A549 (cell line): Measurements from ENCODE around the gene TEX2. TPM values are rescaled to one million over a fixed set of nuclear protein-coding genes. Genes with fewer than 3 reads are reported as not detected.

ENCODE experiments used
- ATAC-seq, 2 experiments: fragments of 200-7000 bp in 1 of 2; fragments of >200 bp in 1 of 2; cut with Nextera tagmentation in 1 of 2; cut with Tn5 transposase in 1 of 2; 3 replicates each; pipeline versions ENCODE4 v1.8.0 to v1.9.1; 2018 to 2020; ENCODE audit warnings: mild to moderate bottlenecking in 1 of 2, moderate library complexity in 1 of 2
- CTCF ChIA-PET: fragments of 300-600 bp; sonication (Branson Sonifier 250); formaldehyde crosslinking; extraction: SDS; loops from one replicate; lab custom pipeline; 2021; ENCODE audit warnings: antibody characterized with exemption, inconsistent platforms; lab: Yijun Ruan, JAX
- POLR2A ChIA-PET: fragments of 350-600 bp; formaldehyde crosslinking; extraction: SDS; loops from one replicate; lab custom pipeline; 2021; ENCODE audit warnings: antibody characterized with exemption, inconsistent platforms; lab: Yijun Ruan, JAX
- DNase-seq, 2 experiments: peaks; one replicate each; pipeline versions ENCODE4 v3.0.0 to v3.0.0-alpha.2; 2011 to 2016; ENCODE audit warnings: low read depth in 1 of 2, low spot score in 1 of 2
- FAIRE-seq: peaks from 2 replicates; lab custom pipeline; 2011; peaks lifted over from hg19 to GRCh38; lab: Jason Lieb, UNC
- H3K27ac ChIP-seq, 2 experiments: fragments of >200 bp; sonication (Bioruptor Twin); formaldehyde crosslinking; 3 replicates each; pipeline ENCODE4 v1.5.1; 2016 to 2017
- H3K4me1 ChIP-seq: fragments of >200 bp; sonication (Bioruptor Twin); formaldehyde crosslinking; 3 replicates; pipeline ENCODE4 v1.6.1; 2016
- H3K4me2 ChIP-seq: fragments of >200 bp; sonication (Bioruptor Twin); formaldehyde crosslinking; 3 replicates; pipeline ENCODE4 v1.6.1; 2016
- H3K4me3 ChIP-seq: fragments of >200 bp; sonication (Bioruptor Twin); formaldehyde crosslinking; 3 replicates; pipeline ENCODE4 v1.5.1; 2016
- H3K9me3 ChIP-seq: fragments of >200 bp; sonication (Bioruptor Twin); formaldehyde crosslinking; 3 replicates; pipeline ENCODE4 v1.6.1; 2016
- CBX2 ChIP-seq: fragments of 200-600 bp; sonication (generic); IDR thresholded peaks from 2 replicates; pipeline ENCODE4 v1.6.1; 2016; ENCODE audit warnings: low read depth, mild to moderate bottlenecking, borderline replicate concordance
- CHD2 ChIP-seq: fragments of 150-350 bp; IDR thresholded peaks from 2 replicates; pipeline ENCODE4 v1.6.1; 2014; ENCODE audit warnings: low read length; ENCODE audit not compliant: partially characterized antibody
- EHF ChIP-seq: fragments of 250-450 bp; sonication (Bioruptor Pico); IDR thresholded peaks from 2 replicates; pipeline ENCODE4 v1.5.0; 2020; ENCODE audit warnings: mild to moderate bottlenecking
- FOSB ChIP-seq: fragments of 250-450 bp; sonication (Bioruptor Pico); IDR thresholded peaks from 2 replicates; pipeline ENCODE4 v1.5.0; 2020; ENCODE audit warnings: mild to moderate bottlenecking, moderate library complexity
- HDAC2 ChIP-seq: fragments of 200-600 bp; sonication (generic); IDR thresholded peaks from 2 replicates; pipeline ENCODE4 v1.6.1; 2016
- JUNB ChIP-seq: fragments of >200 bp; sonication (Bioruptor Twin); formaldehyde crosslinking; IDR thresholded peaks from 2 replicates; pipeline ENCODE4 v1.6.1; 2016
- KDM1A ChIP-seq: fragments of 200-600 bp; sonication (generic); IDR thresholded peaks from 2 replicates; pipeline ENCODE4 v1.6.1; 2016; ENCODE audit warnings: low read depth, mild to moderate bottlenecking
- MAZ ChIP-seq: fragments of 150-350 bp; IDR thresholded peaks from 2 replicates; pipeline ENCODE4 v1.6.1; 2014; ENCODE audit warnings: antibody characterized with exemption, low read depth, low read length, borderline replicate concordance
- MYC ChIP-seq: IDR thresholded peaks from 2 replicates; pipeline ENCODE4 v1.6.1; 2012; ENCODE audit warnings: mild to moderate bottlenecking, inconsistent platforms, low read length, improper control_type of control experiment, borderline replicate concordance
- NFE2L2 ChIP-seq: fragments of 150-350 bp; conservative IDR thresholded peaks from 2 replicates; pipeline ENCODE4 v1.6.1; 2014; ENCODE audit warnings: low read length
- NPAS2 ChIP-seq: fragments of 250-450 bp; sonication (Bioruptor Pico); IDR thresholded peaks from 2 replicates; pipeline ENCODE4 v1.8.0; 2022; ENCODE audit warnings: mild to moderate bottlenecking, moderate library complexity, borderline replicate concordance
- POLR2AphosphoS2 ChIP-seq: conservative IDR thresholded peaks from 2 replicates; pipeline ENCODE4 v1.6.1; 2012; ENCODE audit warnings: low read length, improper control_type of control experiment, inconsistent platforms
- RAD21 ChIP-seq, 2 experiments: fragments of >200 bp in 1 of 2; sonication (Bioruptor Twin) in 1 of 2; formaldehyde crosslinking in 1 of 2; IDR thresholded peaks in 1 of 2; conservative IDR thresholded peaks in 1 of 2; 2 replicates in 1 of 2; 3 replicates in 1 of 2; pipeline ENCODE4 v1.6.1; 2012 to 2018; ENCODE audit warnings: inconsistent platforms in 1 of 2
- RARB ChIP-seq: fragments of 250-450 bp; sonication (Bioruptor Pico); IDR thresholded peaks from 2 replicates; pipeline ENCODE4 v1.8.0; 2021; ENCODE audit warnings: mild to moderate bottlenecking, moderate library complexity
- RNF2 ChIP-seq: fragments of 200-600 bp; sonication (generic); IDR thresholded peaks from 2 replicates; pipeline ENCODE4 v1.6.1; 2016; ENCODE audit warnings: low read depth, mild to moderate bottlenecking, antibody characterized with exemption, moderate library complexity, borderline replicate concordance
- SMC3 ChIP-seq: fragments of >200 bp; sonication (Bioruptor Twin); formaldehyde crosslinking; IDR thresholded peaks from 3 replicates; pipeline ENCODE4 v1.6.1; 2018; ENCODE audit warnings: inconsistent platforms
- SREBF2 ChIP-seq: fragments of 450-650 bp; IDR thresholded peaks from 2 replicates; pipeline ENCODE4 v1.6.1; 2014; ENCODE audit warnings: mild to moderate bottlenecking, moderate library complexity
- ZC3H11A ChIP-seq: fragments of 450-650 bp; IDR thresholded peaks from 2 replicates; pipeline ENCODE4 v1.6.1; 2014; ENCODE audit warnings: antibody characterized with exemption, mild to moderate bottlenecking
- WGBS: methylation state at CpG from one replicate; pipeline ENCODE4 v1.1.6; 2017; ENCODE audit errors: missing lambda C conversion rate; 5-methylcytosine and 5-hydroxymethylcytosine counted together
- polyA plus RNA-seq, 4 experiments: library from polyadenylated mRNA; depleted of rRNA in 3 of 4; stranded (reverse); fragments of >200 nt; fragmentation: RNase III in 1 of 4; extraction: RNeasy Plus Mini Kit Qiagen cat#74134 plus additional on column Dnase treatment in 1 of 4; gene quantifications; 2 replicates in 3 of 4; 3 replicates in 1 of 4; pipeline ENCODE4 v1.2.3, GENCODE V29; 2011 to 2017
- TF ChIP-seq, protein P1 (sequence below): fragments of 250-450 bp; sonication (Bioruptor Pico); IDR thresholded peaks from 2 replicates; pipeline ENCODE4 v1.5.0; 2021; ENCODE audit warnings: mild to moderate bottlenecking, moderate library complexity, borderline replicate concordance
- TF ChIP-seq, protein P2 (sequence below): fragments of >200 bp; sonication (Bioruptor Twin); formaldehyde crosslinking; IDR thresholded peaks from 3 replicates; pipeline ENCODE4 v1.6.1; 2016
- TF ChIP-seq, protein P3 (sequence below): fragments of >200 bp; sonication (Bioruptor Twin); formaldehyde crosslinking; IDR thresholded peaks from 3 replicates; pipeline ENCODE4 v1.5.1; 2016
- TF ChIP-seq, protein P4 (sequence below): fragments of 250-450 bp; sonication (Bioruptor Pico); IDR thresholded peaks from 2 replicates; pipeline ENCODE4 v1.5.0; 2020; ENCODE audit warnings: low read depth, mild to moderate bottlenecking, moderate library complexity
- TF ChIP-seq, protein P5 (sequence below): IDR thresholded peaks from 2 replicates; pipeline ENCODE4 v1.6.1; 2012; ENCODE audit warnings: low read depth, borderline replicate concordance
- TF ChIP-seq, protein P6 (sequence below): fragments of 450-650 bp; IDR thresholded peaks from 2 replicates; pipeline ENCODE4 v1.6.1; 2014; ENCODE audit warnings: antibody characterized with exemption
- TF ChIP-seq, protein P7 (sequence below): fragments of 150-350 bp; IDR thresholded peaks from 2 replicates; pipeline ENCODE4 v1.6.1; 2014; ENCODE audit warnings: low read depth, mild to moderate bottlenecking, low read length

The TEX2 gene
- polyA plus RNA-seq, 2 of the 4 experiments (the other 2 are of a cell fraction) = 9.3 to 16.2 TPM

DNA sequence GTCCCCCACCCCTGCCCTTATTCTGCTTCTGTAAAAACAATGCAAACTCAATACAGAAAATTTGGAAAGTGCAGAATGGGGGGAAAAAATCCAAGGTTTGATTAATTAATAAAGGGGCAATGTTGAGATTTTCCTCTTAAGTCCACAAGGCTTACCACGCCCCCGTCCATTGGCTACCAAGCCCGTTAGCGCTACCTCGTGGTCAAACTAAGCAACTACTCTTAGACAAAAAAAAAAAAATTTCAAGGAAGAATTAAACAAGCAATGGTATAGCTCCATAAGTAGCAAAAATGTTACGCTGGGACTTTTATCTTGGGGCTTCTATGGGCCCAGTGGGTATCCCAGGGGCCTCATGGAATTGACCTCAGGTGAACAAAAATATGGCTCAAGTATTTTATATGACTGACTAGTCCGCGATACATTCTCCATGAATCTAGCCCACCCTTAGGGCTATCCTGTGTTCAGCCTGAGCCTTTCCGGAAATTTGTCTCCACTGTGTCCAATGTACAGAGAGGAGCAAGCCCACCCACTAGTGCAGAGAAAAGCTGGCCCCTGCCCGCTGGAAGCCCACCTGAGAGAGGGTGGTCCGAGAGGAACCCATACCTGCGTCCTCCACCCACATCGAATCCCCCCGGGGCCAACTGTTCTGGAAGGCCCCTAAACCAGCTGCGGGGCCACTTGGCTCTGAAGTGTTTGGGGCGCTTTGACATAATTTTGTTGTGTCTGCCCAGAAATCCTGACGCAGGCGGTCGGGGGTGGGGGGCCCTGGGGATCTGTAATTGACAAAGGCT is 19.1 kb upstream of the TEX2 start:
- ChIA-PET POLR2A (interaction anchor here (2.0 to 2.4 kb wide), 2 partner anchors 134 to 136 kb away, joined by 10 to 22 read pairs; no protein-coding TSS in a partner anchor), CTCF (interaction anchor here (0.5 to 3.6 kb wide), 78 partner anchors 8 to 1799 kb away, joined by 3 to 37 read pairs (median 4); partner anchors contain the start of genes CSHL1 and GH1)
- 25% methylated on average over 16 of the region's 19 CpGs for WGBS
- peak; percentile 68 to 88 for DNase-seq
- H3K4me1 ChIP-seq = no peaks in the 10 kb centered on the region
- ATAC-seq = peak; percentile 64 to 87; a peak in 5 of 6 replicates
- TF ChIP-seq ZC3H11A (no peak), FOSB (CRISPR knock-in tag) (no peak), CBX2 (no peak), CHD2 (no peak), HDAC2 (no peak), RAD21 (conservative IDR thresholded peaks at IDR 0.05 in 1 of 2, IDR thresholded peaks at IDR 0.05 in 1 of 2) (peak; percentile 87 to 94), MYC (no peak), JUNB (no peak), SMC3 (peak; percentile 83), NPAS2 (no peak), MAZ (no peak), POLR2AphosphoS2 (no peak), SREBF2 (no peak)
- TF ChIP-seq, protein P1, sequence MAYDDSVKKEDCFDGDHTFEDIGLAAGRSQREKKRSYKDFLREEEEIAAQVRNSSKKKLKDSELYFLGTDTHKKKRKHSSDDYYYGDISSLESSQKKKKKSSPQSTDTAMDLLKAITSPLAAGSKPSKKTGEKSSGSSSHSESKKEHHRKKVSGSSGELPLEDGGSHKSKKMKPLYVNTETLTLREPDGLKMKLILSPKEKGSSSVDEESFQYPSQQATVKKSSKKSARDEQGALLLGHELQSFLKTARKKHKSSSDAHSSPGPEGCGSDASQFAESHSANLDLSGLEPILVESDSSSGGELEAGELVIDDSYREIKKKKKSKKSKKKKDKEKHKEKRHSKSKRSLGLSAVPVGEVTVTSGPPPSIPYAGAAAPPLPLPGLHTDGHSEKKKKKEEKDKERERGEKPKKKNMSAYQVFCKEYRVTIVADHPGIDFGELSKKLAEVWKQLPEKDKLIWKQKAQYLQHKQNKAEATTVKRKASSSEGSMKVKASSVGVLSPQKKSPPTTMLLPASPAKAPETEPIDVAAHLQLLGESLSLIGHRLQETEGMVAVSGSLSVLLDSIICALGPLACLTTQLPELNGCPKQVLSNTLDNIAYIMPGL (CRISPR knock-in tag) = no peak
- TF ChIP-seq, protein P2, sequence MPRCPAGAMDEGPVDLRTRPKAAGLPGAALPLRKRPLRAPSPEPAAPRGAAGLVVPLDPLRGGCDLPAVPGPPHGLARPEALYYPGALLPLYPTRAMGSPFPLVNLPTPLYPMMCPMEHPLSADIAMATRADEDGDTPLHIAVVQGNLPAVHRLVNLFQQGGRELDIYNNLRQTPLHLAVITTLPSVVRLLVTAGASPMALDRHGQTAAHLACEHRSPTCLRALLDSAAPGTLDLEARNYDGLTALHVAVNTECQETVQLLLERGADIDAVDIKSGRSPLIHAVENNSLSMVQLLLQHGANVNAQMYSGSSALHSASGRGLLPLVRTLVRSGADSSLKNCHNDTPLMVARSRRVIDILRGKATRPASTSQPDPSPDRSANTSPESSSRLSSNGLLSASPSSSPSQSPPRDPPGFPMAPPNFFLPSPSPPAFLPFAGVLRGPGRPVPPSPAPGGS = no peak
- TF ChIP-seq, protein P3, sequence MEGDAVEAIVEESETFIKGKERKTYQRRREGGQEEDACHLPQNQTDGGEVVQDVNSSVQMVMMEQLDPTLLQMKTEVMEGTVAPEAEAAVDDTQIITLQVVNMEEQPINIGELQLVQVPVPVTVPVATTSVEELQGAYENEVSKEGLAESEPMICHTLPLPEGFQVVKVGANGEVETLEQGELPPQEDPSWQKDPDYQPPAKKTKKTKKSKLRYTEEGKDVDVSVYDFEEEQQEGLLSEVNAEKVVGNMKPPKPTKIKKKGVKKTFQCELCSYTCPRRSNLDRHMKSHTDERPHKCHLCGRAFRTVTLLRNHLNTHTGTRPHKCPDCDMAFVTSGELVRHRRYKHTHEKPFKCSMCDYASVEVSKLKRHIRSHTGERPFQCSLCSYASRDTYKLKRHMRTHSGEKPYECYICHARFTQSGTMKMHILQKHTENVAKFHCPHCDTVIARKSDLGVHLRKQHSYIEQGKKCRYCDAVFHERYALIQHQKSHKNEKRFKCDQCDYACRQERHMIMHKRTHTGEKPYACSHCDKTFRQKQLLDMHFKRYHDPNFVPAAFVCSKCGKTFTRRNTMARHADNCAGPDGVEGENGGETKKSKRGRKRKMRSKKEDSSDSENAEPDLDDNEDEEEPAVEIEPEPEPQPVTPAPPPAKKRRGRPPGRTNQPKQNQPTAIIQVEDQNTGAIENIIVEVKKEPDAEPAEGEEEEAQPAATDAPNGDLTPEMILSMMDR = peak; percentile 92
- TF ChIP-seq, protein P4, sequence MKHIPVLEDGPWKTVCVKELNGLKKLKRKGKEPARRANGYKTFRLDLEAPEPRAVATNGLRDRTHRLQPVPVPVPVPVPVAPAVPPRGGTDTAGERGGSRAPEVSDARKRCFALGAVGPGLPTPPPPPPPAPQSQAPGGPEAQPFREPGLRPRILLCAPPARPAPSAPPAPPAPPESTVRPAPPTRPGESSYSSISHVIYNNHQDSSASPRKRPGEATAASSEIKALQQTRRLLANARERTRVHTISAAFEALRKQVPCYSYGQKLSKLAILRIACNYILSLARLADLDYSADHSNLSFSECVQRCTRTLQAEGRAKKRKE (CRISPR knock-in tag) = no peak
- H3K9me3 ChIP-seq = no peaks in the 10 kb centered on the region
- H3K27ac ChIP-seq = peak overlapping the region in 1 of 2 experiments; percentile 27; a peak in 1 of 6 replicates
- H3K4me2 ChIP-seq = 0 out of 3 replicates have a peak overlapping the region, but pooled peaks have one; percentile 4
- no peak overlapping the region for H3K4me3 ChIP-seq
- peak; percentile 77 for FAIRE-seq

DNA sequence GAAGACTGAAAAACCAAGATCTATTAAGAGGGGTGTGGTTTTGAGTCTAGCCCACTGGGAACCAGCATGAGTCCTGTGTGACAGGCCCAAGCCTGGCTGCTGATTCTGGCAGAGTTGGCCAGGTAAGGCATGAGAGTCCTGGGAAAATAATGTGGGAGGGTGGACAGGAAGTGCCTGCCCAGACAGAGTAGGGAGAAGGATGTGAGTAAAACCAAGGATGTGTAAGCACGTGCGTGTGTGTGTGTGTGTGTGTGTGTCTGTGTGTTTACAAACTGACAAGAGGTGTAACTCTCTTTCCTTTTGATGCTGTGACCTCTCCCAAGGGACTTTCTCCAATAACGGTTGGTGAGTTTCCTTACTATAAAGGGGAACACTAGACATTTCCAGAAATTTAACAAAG is 15.6 kb upstream of the TEX2 start:
- ATAC-seq = no peak
- no peak for FAIRE-seq
- TF ChIP-seq NFE2L2 = no peak
- TF ChIP-seq POLR2AphosphoS2 = no peak
- no peak for TF ChIP-seq SMC3
- no peak for TF ChIP-seq RARB
- TF ChIP-seq, protein P5, sequence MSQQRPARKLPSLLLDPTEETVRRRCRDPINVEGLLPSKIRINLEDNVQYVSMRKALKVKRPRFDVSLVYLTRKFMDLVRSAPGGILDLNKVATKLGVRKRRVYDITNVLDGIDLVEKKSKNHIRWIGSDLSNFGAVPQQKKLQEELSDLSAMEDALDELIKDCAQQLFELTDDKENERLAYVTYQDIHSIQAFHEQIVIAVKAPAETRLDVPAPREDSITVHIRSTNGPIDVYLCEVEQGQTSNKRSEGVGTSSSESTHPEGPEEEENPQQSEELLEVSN = no peak
- no peak for TF ChIP-seq EHF (CRISPR knock-in tag)
- TF ChIP-seq, protein P6, sequence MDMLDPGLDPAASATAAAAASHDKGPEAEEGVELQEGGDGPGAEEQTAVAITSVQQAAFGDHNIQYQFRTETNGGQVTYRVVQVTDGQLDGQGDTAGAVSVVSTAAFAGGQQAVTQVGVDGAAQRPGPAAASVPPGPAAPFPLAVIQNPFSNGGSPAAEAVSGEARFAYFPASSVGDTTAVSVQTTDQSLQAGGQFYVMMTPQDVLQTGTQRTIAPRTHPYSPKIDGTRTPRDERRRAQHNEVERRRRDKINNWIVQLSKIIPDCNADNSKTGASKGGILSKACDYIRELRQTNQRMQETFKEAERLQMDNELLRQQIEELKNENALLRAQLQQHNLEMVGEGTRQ = no peak
- TF ChIP-seq, protein P7, sequence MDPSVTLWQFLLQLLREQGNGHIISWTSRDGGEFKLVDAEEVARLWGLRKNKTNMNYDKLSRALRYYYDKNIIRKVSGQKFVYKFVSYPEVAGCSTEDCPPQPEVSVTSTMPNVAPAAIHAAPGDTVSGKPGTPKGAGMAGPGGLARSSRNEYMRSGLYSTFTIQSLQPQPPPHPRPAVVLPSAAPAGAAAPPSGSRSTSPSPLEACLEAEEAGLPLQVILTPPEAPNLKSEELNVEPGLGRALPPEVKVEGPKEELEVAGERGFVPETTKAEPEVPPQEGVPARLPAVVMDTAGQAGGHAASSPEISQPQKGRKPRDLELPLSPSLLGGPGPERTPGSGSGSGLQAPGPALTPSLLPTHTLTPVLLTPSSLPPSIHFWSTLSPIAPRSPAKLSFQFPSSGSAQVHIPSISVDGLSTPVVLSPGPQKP = no peak
- TF ChIP-seq KDM1A = no peak
- TF ChIP-seq RNF2 = no peak

More for the DNA sequence above, 15.6 kb upstream of the TEX2 start:
- DNase-seq = peak in 1 of 2 experiments; percentile 45
- Histone ChIP-seq H3K27ac (no peak overlapping the region), H3K4me2 (no peak overlapping the region), H3K4me3 (no peak overlapping the region), H3K4me1 (no peaks in the 10 kb centered on the region), H3K9me3 (no peaks in the 10 kb centered on the region)
- CTCF ChIA-PET = interaction anchor here (2.1 kb wide), 1 partner anchor 145 kb away, joined by 5 read pairs; no protein-coding TSS in a partner anchor
- 47% methylated on average over 3 of the region's 3 CpGs for WGBS
- POLR2A ChIA-PET = interaction anchor here (1.0 kb wide), 1 partner anchor 132 kb away, joined by 4 read pairs; no protein-coding TSS in a partner anchor
